Measurements from ENCODE around the gene GLRX2. TPM values are rescaled to one million over a fixed set of nuclear protein-coding genes. Genes with fewer than 3 reads are reported as not detected.

GLRX2 gene
- total RNA-seq, 1 experiment from 2014 or later, result 40.1 TPM

- CTCF ChIA-PET, result no interaction called here
- H3K27me3 ChIP-seq (ENCODE audit: control insufficient read depth, insufficient read depth, low read length), result no peaks in the 10 kb centered on the region
- TF ChIP-seq POLR2AphosphoS5 (IDR thresholded peaks at IDR 0.05; ENCODE audit: low read depth, low read length) (no peak), TCF7L2 (IDR thresholded peaks at IDR 0.05; ENCODE audit: low read depth, low read length) (no peak), SIN3A (IDR thresholded peaks at IDR 0.05; ENCODE audit: borderline replicate concordance, insufficient read depth, low read depth, low read length) (no peak), CTCF (IDR thresholded peaks at IDR 0.05) (no peak), REST (IDR thresholded peaks at IDR 0.05; ENCODE audit: insufficient read depth in 1 of 2, low read depth in 2 of 2, low read length in 1 of 2) (no peak)
- POLR2A ChIA-PET, result no interaction called here
- no TSS peak for BruUV-seq (replicated peaks)
- H3K36me3 ChIP-seq (ENCODE audit: control insufficient read depth, insufficient read depth, low read length), result no peaks in the 10 kb centered on the region
- H3K27ac ChIP-seq (ENCODE audit: low read length), result peak overlapping the region; percentile 87
- DNase-seq (ENCODE audit: low read depth, low spot score), result no peak
- in situ Hi-C loops (cut with HindIII; ENCODE audit: low pct_unique_long_range_greater_than_20kb, low sequenced_read_pairs) (no loop called here), intact Hi-C loops (cut with micrococcal nuclease; ENCODE audit: unreplicated experiment) (no loop called here)
- H3K4me1 ChIP-seq (ENCODE audit: control insufficient read depth, insufficient read depth, low read length), result peaks cover 38% of the 10 kb centered on the region
- peak overlapping the region; percentile 30 to 54; a peak in 3 of 4 replicates for H3K4me3 ChIP-seq (ENCODE audit: low read depth in 2 of 2, low read length in 2 of 2)
- H3K9me3 ChIP-seq (ENCODE audit: control insufficient read depth, insufficient read depth, low read depth, low read length), result no peaks in the 10 kb centered on the region
- no peak for ATAC-seq
Measured at GRCh38 chr1:193114485-193115095, 9.4 kb upstream of the GLRX2 start.

- CTCF ChIA-PET, result no interaction called here
Measured at GRCh38 chr1:193113992-193114332, 8.7 kb upstream of the GLRX2 start.

More at GRCh38 chr1:193113992-193114332, 8.7 kb upstream of the GLRX2 start:
- Histone ChIP-seq H3K9me3 (ENCODE audit: control insufficient read depth, insufficient read depth, low read depth, low read length) (no peaks in the 10 kb centered on the region), H3K27me3 (ENCODE audit: control insufficient read depth, insufficient read depth, low read length) (no peaks in the 10 kb centered on the region), H3K27ac (ENCODE audit: low read length) (peak overlapping the region; percentile 87), H3K36me3 (ENCODE audit: control insufficient read depth, insufficient read depth, low read length) (no peaks in the 10 kb centered on the region), H3K4me1 (ENCODE audit: control insufficient read depth, insufficient read depth, low read length) (peaks cover 38% of the 10 kb centered on the region), H3K4me3 (ENCODE audit: low read depth in 2 of 2, low read length in 2 of 2) (peak overlapping the region; percentile 30 to 54)
- ATAC-seq, result no peak
- POLR2A ChIA-PET, result no interaction called here
- no peak for TF ChIP-seq POLR2AphosphoS5 (IDR thresholded peaks at IDR 0.05; ENCODE audit: low read depth, low read length)
- TF ChIP-seq SIN3A (IDR thresholded peaks at IDR 0.05; ENCODE audit: borderline replicate concordance, insufficient read depth, low read depth, low read length), result no peak
- no peak for TF ChIP-seq CTCF (IDR thresholded peaks at IDR 0.05)
- TF ChIP-seq TCF7L2 (IDR thresholded peaks at IDR 0.05; ENCODE audit: low read depth, low read length), result no peak
- TF ChIP-seq REST (IDR thresholded peaks at IDR 0.05; ENCODE audit: insufficient read depth in 1 of 2, low read depth in 2 of 2, low read length in 1 of 2), result no peak
- intact Hi-C loops (cut with micrococcal nuclease; ENCODE audit: unreplicated experiment), result no loop called here
- no peak for DNase-seq (ENCODE audit: low read depth, low spot score)
- in situ Hi-C loops (cut with HindIII; ENCODE audit: low pct_unique_long_range_greater_than_20kb, low sequenced_read_pairs), result no loop called here
- no TSS peak for BruUV-seq (replicated peaks)
